Stimulated activated memory B cell treated with anti-CD40 and anti-IgM and Interleukin-4, amounts not matched to agents 10 μg/mL and 1 μg/mL and 100 μg/mL, for 72 hours (primary cell): ENCODE measurements around the gene LRRC25.
"Not testable (repeated sequence)": the region's sequence is repeated elsewhere in the genome, so short reads cannot be mapped to it uniquely, and the experiment has no call there.

Experiments
- ATAC-seq: fragments of 150-1000 bp; cut with Tn5 transposase; 2 replicates; pipeline ENCODE4 v1.10.0; 2021
- H3K27ac Mint-ChIP-seq: one replicate; pipeline ENCODE4 v1.8.0; 2022; ENCODE audit warnings: mild to moderate bottlenecking, mixed read lengths
- H3K27me3 Mint-ChIP-seq: one replicate; pipeline ENCODE4 v1.8.0; 2022; ENCODE audit warnings: mixed read lengths
- H3K36me3 Mint-ChIP-seq: one replicate; pipeline ENCODE4 v1.8.0; 2022; ENCODE audit warnings: mixed read lengths
- H3K4me1 Mint-ChIP-seq: one replicate; pipeline ENCODE4 v1.8.0; 2022; ENCODE audit warnings: mixed read lengths
- H3K4me3 Mint-ChIP-seq: one replicate; pipeline ENCODE4 v1.8.0; 2022; ENCODE audit warnings: mild to moderate bottlenecking, moderate library complexity, mixed read lengths
- H3K9me3 Mint-ChIP-seq: one replicate; pipeline ENCODE4 v1.8.0; 2022; ENCODE audit warnings: mixed read lengths

LRRC25 gene

DNA sequence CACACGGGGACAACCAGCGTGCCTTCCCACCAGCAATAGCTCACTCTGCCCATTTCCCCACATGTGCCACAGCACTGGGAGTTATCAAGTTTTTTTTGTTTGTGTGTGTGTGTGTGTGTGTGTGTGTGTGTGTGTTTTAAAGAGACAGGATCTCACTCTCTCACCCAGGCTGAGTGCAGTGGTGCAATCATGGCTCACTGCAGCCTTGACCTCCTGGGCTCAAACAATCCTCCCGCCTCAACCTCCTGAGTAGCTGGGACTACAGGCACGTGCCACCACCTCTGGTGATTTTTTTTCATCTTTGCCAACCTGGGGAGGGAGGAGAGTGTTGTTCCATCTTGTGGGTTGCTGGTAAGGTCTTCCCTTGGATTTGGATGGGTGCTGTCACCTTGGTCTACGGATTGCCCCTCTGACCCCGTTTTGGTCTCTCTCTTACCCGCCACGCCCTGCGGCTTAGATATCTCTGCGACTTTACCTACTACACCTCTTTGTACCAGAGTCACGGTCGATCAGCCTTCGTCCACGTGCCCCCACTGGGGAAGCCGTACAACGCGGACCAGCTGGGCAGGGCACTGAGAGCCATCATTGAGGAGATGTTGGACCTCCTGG lies 34.4 kb downstream of the LRRC25 start:
- Mint-ChIP-seq H3K4me3 (no peak overlapping the region), H3K27ac (no peak overlapping the region), H3K9me3 (no peaks in the 10 kb centered on the region), H3K36me3 (peaks cover 74% of the 10 kb centered on the region), H3K27me3 (no peaks in the 10 kb centered on the region), H3K4me1 (no peaks in the 10 kb centered on the region)
- no peak for ATAC-seq

DNA sequence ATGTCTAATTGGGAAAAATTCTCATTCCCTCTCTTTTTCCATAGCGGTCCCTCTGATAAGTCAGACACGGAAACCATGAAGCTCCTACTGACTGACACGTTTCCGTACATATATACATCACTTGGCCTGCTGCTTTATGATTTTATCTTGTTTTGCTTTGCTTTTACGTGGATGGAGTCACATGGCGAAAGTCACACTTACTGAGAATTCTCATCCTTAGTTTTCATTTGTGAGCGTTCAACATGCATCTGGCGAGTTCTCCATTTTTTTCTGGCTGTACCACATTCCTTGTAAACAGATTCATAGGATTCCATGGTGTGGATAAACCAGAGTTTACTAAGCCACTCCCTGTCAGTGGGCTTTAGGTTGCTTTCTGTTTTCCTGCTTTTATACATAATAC lies 35.8 kb downstream of the LRRC25 start:
- H3K4me3 Mint-ChIP-seq, result no peak overlapping the region
- H3K4me1 Mint-ChIP-seq, result no peaks in the 10 kb centered on the region
- no peak for ATAC-seq
- no peaks in the 10 kb centered on the region for H3K27me3 Mint-ChIP-seq
- H3K27ac Mint-ChIP-seq, result no peak overlapping the region
- peaks cover 77% of the 10 kb centered on the region for H3K36me3 Mint-ChIP-seq
- no peaks in the 10 kb centered on the region for H3K9me3 Mint-ChIP-seq

DNA sequence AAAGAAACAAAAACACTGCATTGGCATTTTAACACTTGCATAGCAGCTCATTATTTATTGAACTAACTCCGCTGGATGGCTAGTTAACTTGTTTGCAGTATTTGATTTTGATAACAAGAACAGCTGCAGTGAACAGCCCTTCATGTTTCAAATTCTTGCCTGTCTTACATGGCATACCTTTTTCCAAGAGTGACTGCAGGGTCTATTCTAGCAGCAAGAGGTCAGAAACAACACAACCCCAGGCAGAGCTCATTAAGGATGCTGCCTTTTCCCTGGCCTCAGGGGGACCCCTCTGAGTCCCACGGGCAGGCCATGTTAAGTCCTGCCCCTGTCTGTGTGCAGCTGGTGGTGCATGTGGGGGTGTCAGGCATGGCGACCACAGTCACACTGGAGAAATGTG lies 40.4 kb downstream of the LRRC25 start:
- ATAC-seq, result no peak
- Mint-ChIP-seq H3K9me3 (no peaks in the 10 kb centered on the region), H3K4me1 (no peaks in the 10 kb centered on the region), H3K4me3 (no peak overlapping the region), H3K27ac (no peak overlapping the region), H3K36me3 (peaks cover 59% of the 10 kb centered on the region), H3K27me3 (no peaks in the 10 kb centered on the region)

DNA sequence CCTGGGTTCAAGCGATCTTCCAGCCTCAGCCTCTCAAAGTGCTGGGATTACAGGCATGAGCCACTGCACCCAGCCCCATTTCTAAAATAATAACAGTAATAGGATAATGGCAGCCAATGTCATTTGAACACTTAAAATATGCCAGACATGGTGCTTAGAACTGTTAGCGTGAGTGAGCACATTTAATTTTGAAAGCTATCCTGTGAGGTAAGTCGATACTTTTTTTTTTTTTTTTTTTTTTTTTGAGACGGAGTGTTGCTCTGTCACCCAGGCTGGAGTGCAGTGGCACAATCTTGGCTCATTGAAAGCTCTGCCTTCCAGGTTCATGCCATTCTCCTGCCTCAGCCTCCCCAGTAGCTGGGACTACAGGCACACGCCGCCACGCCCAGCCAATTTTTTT lies 42.7 kb downstream of the LRRC25 start:
- H3K36me3 Mint-ChIP-seq, result peaks cover 48% of the 10 kb centered on the region
- H3K4me1 Mint-ChIP-seq, H3K27ac Mint-ChIP-seq, H3K4me3 Mint-ChIP-seq, H3K9me3 Mint-ChIP-seq, H3K27me3 Mint-ChIP-seq, ATAC-seq: not testable (repeated sequence)

DNA sequence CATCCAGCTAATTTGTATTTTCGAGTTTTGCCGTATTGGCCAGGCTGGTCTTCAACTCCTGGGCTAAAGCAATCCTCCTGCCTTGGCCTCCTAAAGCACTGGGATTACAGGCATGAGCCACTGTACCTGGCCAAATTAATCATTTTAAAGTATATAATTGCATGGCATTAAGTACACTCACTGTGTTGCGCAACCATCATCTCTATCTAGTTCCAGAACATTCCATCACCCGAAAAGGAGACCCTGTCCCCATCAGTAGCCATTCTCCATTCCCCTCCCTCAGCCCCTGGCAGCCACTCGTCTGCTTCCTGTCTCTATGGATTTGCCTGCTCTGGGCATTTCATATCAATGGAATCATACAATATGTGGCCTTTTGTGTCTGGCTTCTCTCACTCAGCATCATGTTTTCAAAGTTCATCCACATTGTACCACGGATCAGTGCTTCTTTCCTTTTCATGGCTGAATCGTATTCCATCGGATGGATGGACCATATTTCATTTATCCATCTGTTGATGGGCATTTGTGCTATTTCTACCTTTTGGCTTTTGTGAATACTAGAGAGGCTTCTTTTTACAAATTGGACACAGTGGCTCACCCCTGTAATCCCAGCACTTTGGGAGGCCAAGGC lies 43.9 kb downstream of the LRRC25 start:
- no peaks in the 10 kb centered on the region for H3K9me3 Mint-ChIP-seq
- no peaks in the 10 kb centered on the region for H3K27me3 Mint-ChIP-seq
- no peak overlapping the region for H3K27ac Mint-ChIP-seq
- H3K36me3 Mint-ChIP-seq, result peaks cover 36% of the 10 kb centered on the region
- no peaks in the 10 kb centered on the region for H3K4me1 Mint-ChIP-seq
- no peak for ATAC-seq
- no peak overlapping the region for H3K4me3 Mint-ChIP-seq

DNA sequence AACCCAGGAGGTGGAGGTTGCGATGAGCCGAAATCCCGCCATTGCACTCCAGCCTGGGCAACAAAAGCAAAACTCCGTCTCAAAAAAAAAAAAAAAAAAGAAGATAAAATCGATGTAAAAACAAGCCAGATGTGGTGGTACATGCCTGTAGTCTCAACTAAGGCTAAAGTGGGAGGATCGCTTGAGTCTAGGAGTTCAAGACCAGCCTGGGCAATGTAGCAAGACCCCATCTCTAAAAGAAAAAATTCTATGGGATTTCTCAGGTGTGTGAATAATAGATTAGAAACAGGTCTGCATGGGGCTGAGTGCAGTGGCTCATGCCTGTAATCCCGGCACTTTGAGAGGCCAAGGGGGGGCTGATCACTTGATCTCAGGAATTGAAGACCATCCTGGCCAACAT lies 45.9 kb downstream of the LRRC25 start:
- Mint-ChIP-seq H3K27ac (no peak overlapping the region), H3K9me3 (no peaks in the 10 kb centered on the region), H3K36me3 (peaks cover 36% of the 10 kb centered on the region), H3K4me3 (no peak overlapping the region), H3K27me3 (no peaks in the 10 kb centered on the region), H3K4me1 (no peaks in the 10 kb centered on the region)
- ATAC-seq, result no peak

DNA sequence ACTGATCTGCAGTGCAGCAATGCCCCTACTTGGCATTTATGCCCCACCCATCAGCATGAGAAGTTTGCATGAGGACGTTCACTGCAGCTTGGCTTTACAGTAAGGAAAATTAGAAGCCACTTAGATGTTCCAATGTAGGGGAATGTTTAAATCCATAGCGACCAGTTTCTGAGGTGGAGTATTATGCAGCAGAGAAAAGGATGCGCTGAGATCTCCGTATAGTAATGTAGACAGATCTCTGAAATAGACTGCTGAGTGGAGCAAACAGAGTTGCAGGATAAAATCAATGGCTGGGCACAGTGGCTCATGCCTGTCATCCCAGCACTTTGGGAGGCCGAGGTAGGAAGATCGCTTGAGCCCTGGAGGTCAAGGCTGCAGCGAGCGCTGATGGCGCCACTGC lies 46.9 kb downstream of the LRRC25 start:
- H3K4me3 Mint-ChIP-seq, result no peak overlapping the region
- no peak overlapping the region for H3K27ac Mint-ChIP-seq
- H3K4me1 Mint-ChIP-seq, result no peaks in the 10 kb centered on the region
- peaks cover 29% of the 10 kb centered on the region for H3K36me3 Mint-ChIP-seq
- no peaks in the 10 kb centered on the region for H3K9me3 Mint-ChIP-seq
- H3K27me3 Mint-ChIP-seq, result no peaks in the 10 kb centered on the region
- ATAC-seq, result no peak

DNA sequence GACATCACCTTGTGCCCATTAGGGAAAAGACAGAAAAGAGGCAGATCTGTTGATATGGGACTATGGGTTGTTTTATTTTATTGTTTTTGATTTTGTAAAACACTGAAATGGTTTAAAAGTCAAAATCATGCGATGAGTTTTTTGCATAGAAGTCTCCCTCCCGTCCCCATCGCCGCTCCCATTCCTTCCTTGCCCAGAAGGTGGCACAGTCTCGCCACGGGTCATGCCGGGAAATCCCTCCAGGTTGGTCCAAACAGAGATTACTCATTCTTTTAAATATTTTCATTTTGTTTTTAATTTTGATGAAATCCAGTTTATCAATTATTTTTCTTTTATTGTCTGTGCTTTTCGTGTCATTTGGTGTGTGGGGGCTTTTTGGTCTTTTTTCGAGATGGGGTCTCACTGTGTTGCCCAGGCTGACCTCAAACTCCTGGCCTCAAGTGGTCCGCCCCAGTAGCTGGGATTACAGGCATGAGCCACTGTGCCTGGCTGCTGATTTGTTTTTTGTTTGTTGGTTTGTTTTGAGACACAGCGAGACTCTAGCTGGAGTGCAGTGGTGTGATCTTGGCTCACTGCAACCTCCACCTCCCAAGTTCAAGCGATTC lies 47.8 kb downstream of the LRRC25 start:
- peaks cover 26% of the 10 kb centered on the region for H3K36me3 Mint-ChIP-seq
- ATAC-seq, result no peak
- H3K9me3 Mint-ChIP-seq, result no peaks in the 10 kb centered on the region
- H3K27ac Mint-ChIP-seq, result no peak overlapping the region
- H3K4me3 Mint-ChIP-seq, result no peak overlapping the region
- no peaks in the 10 kb centered on the region for H3K4me1 Mint-ChIP-seq
- no peaks in the 10 kb centered on the region for H3K27me3 Mint-ChIP-seq

DNA sequence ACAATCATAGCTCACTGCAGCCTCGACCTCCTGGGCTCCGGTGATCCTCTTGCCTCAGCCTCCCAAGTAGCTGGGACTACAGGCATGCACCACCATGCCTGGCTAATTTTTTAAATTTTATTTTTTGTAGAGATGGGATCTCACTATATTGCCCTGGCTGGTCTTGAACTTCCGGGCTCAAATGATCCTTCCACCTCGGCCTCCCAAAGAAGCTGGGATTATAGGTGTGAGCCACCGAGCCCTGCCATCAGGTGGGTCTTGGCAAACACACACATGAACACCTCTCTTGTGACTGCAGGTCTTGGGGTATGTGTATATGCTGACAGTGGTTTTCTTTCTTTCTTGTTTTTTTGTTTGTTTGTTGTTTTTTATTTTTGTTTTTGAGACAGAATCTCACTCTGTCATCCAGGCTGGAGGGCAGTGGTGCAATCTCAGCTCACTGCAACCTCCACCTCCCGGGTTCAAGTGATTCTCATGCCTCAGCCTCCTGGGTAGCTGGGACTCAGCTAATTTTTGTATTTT lies 48.5 kb downstream of the LRRC25 start:
- not testable (repeated sequence) for H3K27me3 Mint-ChIP-seq, H3K4me1 Mint-ChIP-seq, H3K9me3 Mint-ChIP-seq, ATAC-seq, H3K27ac Mint-ChIP-seq, H3K4me3 Mint-ChIP-seq
- H3K36me3 Mint-ChIP-seq, result peaks cover 29% of the 10 kb centered on the region

DNA sequence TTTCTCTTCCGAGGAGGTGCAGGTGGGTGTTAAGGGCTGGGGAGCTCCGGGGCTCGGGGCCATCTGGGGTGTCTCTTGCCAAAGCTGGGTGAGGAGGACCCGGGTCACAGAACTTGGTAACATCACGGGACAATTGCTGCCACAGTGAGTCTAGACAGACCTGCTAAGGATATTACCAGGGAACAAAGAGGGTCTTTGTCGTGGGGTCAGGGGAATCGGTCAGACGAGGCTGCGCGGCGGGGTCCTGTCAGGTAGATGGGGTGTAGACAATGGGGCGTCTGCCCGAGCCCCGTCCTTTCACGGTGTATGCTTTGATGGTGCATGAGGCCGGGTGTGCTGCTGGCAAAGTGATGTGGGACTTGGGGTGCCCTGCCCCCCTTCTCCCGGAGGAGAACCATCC lies 49.3 kb downstream of the LRRC25 start:
- no peaks in the 10 kb centered on the region for H3K4me1 Mint-ChIP-seq
- H3K9me3 Mint-ChIP-seq, result no peaks in the 10 kb centered on the region
- peaks cover 24% of the 10 kb centered on the region for H3K36me3 Mint-ChIP-seq
- H3K4me3 Mint-ChIP-seq, result no peak overlapping the region
- no peak overlapping the region for H3K27ac Mint-ChIP-seq
- no peak for ATAC-seq
- no peaks in the 10 kb centered on the region for H3K27me3 Mint-ChIP-seq

DNA sequence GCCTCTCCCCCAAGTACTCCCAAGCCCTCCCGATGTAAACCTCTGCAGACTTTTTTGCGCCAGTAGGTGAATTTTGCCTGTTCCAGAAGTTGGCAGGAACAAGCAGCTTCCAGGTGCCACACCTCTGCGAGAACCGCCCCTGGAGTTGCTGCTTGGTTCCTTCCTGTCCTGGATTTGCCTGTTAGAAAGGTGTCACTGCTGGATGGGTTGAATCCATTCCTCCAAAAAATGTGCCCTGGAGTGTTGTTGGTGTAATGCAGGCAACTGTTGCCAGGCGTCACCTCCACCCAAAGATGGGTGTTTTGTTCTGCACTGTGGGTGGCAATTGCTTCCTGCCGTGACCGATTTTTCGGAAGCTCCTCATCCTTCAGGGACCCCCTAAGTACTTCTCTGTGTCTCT lies 51.3 kb downstream of the LRRC25 start:
- Mint-ChIP-seq H3K4me3 (no peak overlapping the region), H3K27me3 (no peaks in the 10 kb centered on the region), H3K9me3 (no peaks in the 10 kb centered on the region), H3K4me1 (peaks cover 5% of the 10 kb centered on the region), H3K36me3 (peaks cover 24% of the 10 kb centered on the region), H3K27ac (no peak overlapping the region)
- ATAC-seq, result no peak

DNA sequence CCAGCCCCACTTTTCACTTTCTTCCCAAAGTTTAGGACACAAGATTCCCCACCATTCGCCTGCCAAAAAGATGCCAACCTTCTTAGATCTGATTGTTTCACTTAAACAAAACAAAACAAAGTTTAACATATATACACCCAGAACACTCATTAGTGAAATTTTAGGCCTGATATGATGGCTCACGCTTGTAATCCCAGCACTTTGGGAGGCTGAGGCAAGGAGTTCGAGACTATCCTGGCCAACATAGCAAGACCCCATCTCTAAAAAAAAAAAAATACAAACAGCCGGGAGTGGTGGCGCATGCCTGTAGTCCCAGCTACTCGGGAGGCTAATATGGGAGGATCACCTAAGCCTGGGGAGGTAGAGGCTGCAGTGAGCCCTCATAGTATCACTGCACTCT lies 52.1 kb downstream of the LRRC25 start:
- Mint-ChIP-seq H3K36me3 (peaks cover 24% of the 10 kb centered on the region), H3K4me3 (no peak overlapping the region), H3K27me3 (no peaks in the 10 kb centered on the region), H3K9me3 (no peaks in the 10 kb centered on the region), H3K4me1 (peaks cover 7% of the 10 kb centered on the region), H3K27ac (no peak overlapping the region)
- ATAC-seq, result no peak

DNA sequence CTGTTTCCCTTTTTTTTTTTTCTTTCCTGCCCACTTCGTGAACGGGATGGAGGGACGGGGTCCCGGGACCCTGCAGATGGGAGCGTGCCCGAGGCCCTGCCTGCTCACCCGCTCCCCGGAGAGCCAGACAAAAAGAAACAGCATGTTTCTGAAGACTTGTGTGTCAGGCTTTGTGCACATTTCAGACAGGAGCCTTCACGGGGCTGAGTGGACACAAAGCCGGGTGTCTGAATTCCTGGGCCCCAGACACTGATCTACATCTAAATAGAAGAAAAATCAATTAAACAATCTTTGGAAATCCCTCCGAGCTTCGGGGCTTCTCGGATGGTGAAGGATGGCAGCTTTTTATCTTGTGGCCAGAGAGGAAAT lies 52.9 kb downstream of the LRRC25 start:
- Mint-ChIP-seq H3K36me3 (peaks cover 24% of the 10 kb centered on the region), H3K27me3 (no peaks in the 10 kb centered on the region), H3K9me3 (no peaks in the 10 kb centered on the region), H3K27ac (no peak overlapping the region), H3K4me3 (no peak overlapping the region), H3K4me1 (peaks cover 13% of the 10 kb centered on the region)
- ATAC-seq, result no peak

DNA sequence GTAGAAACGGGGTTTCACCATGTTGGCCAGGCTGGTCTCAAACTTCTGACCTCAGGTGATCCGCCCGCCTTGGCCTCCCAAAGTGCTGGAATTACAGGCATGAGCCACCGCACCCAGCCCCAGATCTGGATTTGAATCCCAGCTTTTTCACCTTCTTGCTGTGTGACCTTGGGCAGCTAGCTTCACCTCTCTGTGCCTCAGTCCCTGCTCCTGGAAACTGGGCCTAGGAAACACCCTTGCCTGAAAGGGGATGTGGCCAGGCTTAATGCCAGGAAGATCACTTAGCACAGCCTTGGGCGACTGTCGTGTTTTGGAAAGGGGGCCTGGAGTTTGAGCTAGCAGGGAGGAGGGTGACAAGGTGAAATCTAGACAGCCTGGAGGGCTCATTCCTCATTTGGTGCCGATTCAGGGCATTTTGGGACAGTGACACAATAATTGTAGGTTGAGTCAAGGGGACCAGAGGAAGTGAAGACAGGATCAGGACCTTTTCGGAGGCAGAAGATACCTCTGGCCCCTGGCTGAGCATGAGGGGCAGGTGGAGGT lies 55.3 kb downstream of the LRRC25 start:
- Mint-ChIP-seq H3K27ac (no peak overlapping the region), H3K4me3 (no peak overlapping the region), H3K36me3 (peaks cover 10% of the 10 kb centered on the region), H3K27me3 (no peaks in the 10 kb centered on the region), H3K4me1 (peaks cover 16% of the 10 kb centered on the region), H3K9me3 (no peaks in the 10 kb centered on the region)
- ATAC-seq, result no peak
